ENCODE measurements around the gene TLR6.

- no peak for TF ChIP-seq ZNF157 (tag by site-specific recombination; IDR thresholded peaks at IDR 0.05)
- TF ChIP-seq ZNF776 (tag by site-specific recombination; IDR thresholded peaks at IDR 0.05; ENCODE audit: borderline replicate concordance): no peak
- no peak for TF ChIP-seq ZNF121 (tag by site-specific recombination; IDR thresholded peaks at IDR 0.05)
- TF ChIP-seq CTCF (tag by site-specific recombination; IDR thresholded peaks at IDR 0.05): no peak
- no peak for TF ChIP-seq ZNF133 (tag by site-specific recombination; IDR thresholded peaks at IDR 0.05)
Measured at GRCh38 chr4:38884254-38884653, 27.6 kb upstream of the TLR6 start.
